SK-N-SH (cell line): Measurements from ENCODE around the gene LATS2. TPM values are rescaled to one million over a fixed set of nuclear protein-coding genes. Genes with fewer than 3 reads are reported as not detected.
A peak's percentile ranks its signal among the peaks of the same experiment; 100 is the strongest.

Source experiments
- CTCF ChIA-PET: fragments of 300-600, 350-600 bp; formaldehyde crosslinking; extraction: SDS; loops from one replicate; lab custom pipeline; 2021; lab: Yijun Ruan, JAX
- POLR2A ChIA-PET: fragments of 350-600 bp; sonication (Branson Sonifier 250); formaldehyde crosslinking; extraction: SDS; loops from one replicate; lab custom pipeline; 2020; ENCODE audit warnings: antibody characterized with exemption, inconsistent platforms; lab: Yijun Ruan, JAX
- DNase-seq: peaks from one replicate; pipeline ENCODE4 v3.0.0; 2012
- H2AFZ ChIP-seq: fragments of 200-600 bp; sonication (generic); 2 replicates; pipeline ENCODE4 v1.8.1; 2016; ENCODE audit warnings: antibody characterized with exemption, mild to moderate bottlenecking, low read depth
- H3F3A ChIP-seq: fragments of 200-600 bp; sonication (generic); replicated peaks from 2 replicates; pipeline ENCODE3; 2016; ENCODE audit warnings: antibody characterized with exemption, mild to moderate bottlenecking; ENCODE audit not compliant: insufficient read depth
- H3K27ac ChIP-seq, 2 experiments: fragments of 200-500 bp in 1 of 2; fragments of 200-600 bp in 1 of 2; sonication (Bioruptor generic) in 1 of 2; sonication (generic), shearing (Covaris generic) in 1 of 2; 2 replicates each; pipeline versions ENCODE4 v1.5.1 to v1.6.1; 2014 to 2016; ENCODE audit warnings: low read depth in 2 of 2, inconsistent platforms in 1 of 2, low read length in 1 of 2, mild to moderate bottlenecking in 1 of 2, mixed read lengths in 1 of 2
- H3K27me3 ChIP-seq: fragments of 200-600 bp; sonication (generic), shearing (Covaris generic); 2 replicates; pipeline ENCODE4 v1.6.1; 2016; ENCODE audit warnings: mixed run types; ENCODE audit not compliant: insufficient read depth
- H3K36me3 ChIP-seq, 2 experiments: fragments of 200-500 bp in 1 of 2; fragments of 200-600 bp in 1 of 2; sonication (Bioruptor generic) in 1 of 2; sonication (generic) in 1 of 2; replicated peaks in 1 of 2; 2 replicates each; pipeline versions ENCODE3 to v1.5.1; 2014 to 2016; ENCODE audit warnings: low read length in 1 of 2, mild to moderate bottlenecking in 1 of 2; ENCODE audit not compliant: insufficient read depth in 2 of 2, control insufficient read depth in 1 of 2
- H3K4me1 ChIP-seq, 2 experiments: fragments of 200-500 bp in 1 of 2; fragments of 200-600 bp in 1 of 2; sonication (Bioruptor generic) in 1 of 2; sonication (generic), shearing (Covaris generic) in 1 of 2; 2 replicates each; pipeline versions ENCODE4 v1.5.1 to v1.6.1; 2014 to 2016; ENCODE audit warnings: low read depth in 1 of 2, low read length in 1 of 2, mixed run types in 1 of 2; ENCODE audit not compliant: insufficient read depth in 2 of 2, control insufficient read depth in 1 of 2
- H3K4me2 ChIP-seq: fragments of 200-600 bp; sonication (generic), shearing (Covaris generic); 2 replicates; pipeline ENCODE4 v1.6.1; 2017; ENCODE audit warnings: mixed run types
- H3K4me3 ChIP-seq, 2 experiments: fragments of 200-500 bp in 1 of 2; fragments of 200-600 bp in 1 of 2; sonication (Bioruptor generic) in 1 of 2; sonication (generic), shearing (Covaris generic) in 1 of 2; 2 replicates each; pipeline versions ENCODE4 v1.5.1 to v1.8.1; 2014 to 2016; ENCODE audit warnings: low read depth in 2 of 2, inconsistent platforms in 1 of 2, low read length in 1 of 2, mild to moderate bottlenecking in 1 of 2, mixed read lengths in 1 of 2, moderate library complexity in 1 of 2
- H3K79me2 ChIP-seq: fragments of 200-600 bp; sonication (generic); 2 replicates; pipeline ENCODE4 v1.8.1; 2017; ENCODE audit warnings: mild to moderate bottlenecking; ENCODE audit not compliant: insufficient read depth
- H3K9ac ChIP-seq: fragments of 200-600 bp; sonication (generic); 2 replicates; pipeline ENCODE4 v1.6.1; 2017; ENCODE audit warnings: mixed run types
- H3K9me2 ChIP-seq: fragments of 200-600 bp; sonication (generic); 2 replicates; pipeline ENCODE4 v1.6.1; 2017; ENCODE audit warnings: mixed run types
- H3K9me3 ChIP-seq: fragments of 200-600 bp; sonication (generic); 2 replicates; pipeline ENCODE4 v1.6.1; 2017; ENCODE audit warnings: mixed run types, mild to moderate bottlenecking, moderate library complexity
- H4K20me1 ChIP-seq: fragments of 200-600 bp; sonication (generic); 2 replicates; pipeline ENCODE4 v1.6.1; 2017; ENCODE audit warnings: mild to moderate bottlenecking, mixed run types; ENCODE audit not compliant: insufficient read depth
- ELF1 ChIP-seq: IDR thresholded peaks from 2 replicates; pipeline ENCODE4 v1.4.0; 2012
- EP300 ChIP-seq, 2 experiments: IDR thresholded peaks; 2 replicates each; pipeline versions ENCODE4 v1.4.0 to v1.6.1; 2012; ENCODE audit warnings: borderline replicate concordance in 1 of 2, low read depth in 1 of 2, low read length in 1 of 2
- FOSL2 ChIP-seq: IDR thresholded peaks from 2 replicates; pipeline ENCODE4 v1.4.0; 2012; ENCODE audit warnings: low read depth, mild to moderate bottlenecking, moderate library complexity, borderline replicate concordance
- FOXJ3 ChIP-seq: sonication (generic); formaldehyde crosslinking; IDR thresholded peaks from 2 replicates; pipeline ENCODE4 v1.5.1; 2020; ENCODE audit warnings: mild to moderate bottlenecking, missing genetic modification reagents
- FOXM1 ChIP-seq: IDR thresholded peaks from 2 replicates; pipeline ENCODE4 v1.4.0; 2012; ENCODE audit warnings: low read depth, mild to moderate bottlenecking
- GATA2 ChIP-seq: sonication (generic); formaldehyde crosslinking; IDR thresholded peaks from 2 replicates; pipeline ENCODE4 v1.5.0; 2020; ENCODE audit warnings: mild to moderate bottlenecking, missing genetic modification reagents
- JUND ChIP-seq: IDR thresholded peaks from 2 replicates; pipeline ENCODE4 v1.4.0; 2012
- MEF2A ChIP-seq: IDR thresholded peaks from 2 replicates; pipeline ENCODE4 v1.4.0; 2012; ENCODE audit warnings: low read depth, borderline replicate concordance
- MXI1 ChIP-seq: IDR thresholded peaks from 2 replicates; pipeline ENCODE4 v1.6.1; 2012; ENCODE audit warnings: mild to moderate bottlenecking, low read depth, low read length, improper control_type of control experiment
- POLR2AphosphoS5 ChIP-seq: IDR thresholded peaks from 2 replicates; pipeline ENCODE4 v1.6.1; 2012; ENCODE audit warnings: low read depth, low read length
- RAD21 ChIP-seq: IDR thresholded peaks from 2 replicates; pipeline ENCODE4 v1.6.1; 2012; ENCODE audit warnings: mild to moderate bottlenecking, low read length
- RFX5 ChIP-seq: IDR thresholded peaks from 2 replicates; pipeline ENCODE4 v1.6.1; 2012; ENCODE audit warnings: mild to moderate bottlenecking, improper control_type of control experiment, low read length
- RXRA ChIP-seq: IDR thresholded peaks from 2 replicates; pipeline ENCODE4 v1.4.0; 2012; ENCODE audit warnings: low read depth, mild to moderate bottlenecking, borderline replicate concordance
- TCF12 ChIP-seq: IDR thresholded peaks from 2 replicates; pipeline ENCODE4 v1.4.0; 2012
- TEAD4 ChIP-seq: IDR thresholded peaks from 2 replicates; pipeline ENCODE4 v1.4.0; 2012; ENCODE audit warnings: mild to moderate bottlenecking, borderline replicate concordance; ENCODE audit not compliant: insufficient read depth
- USF1 ChIP-seq: IDR thresholded peaks from 2 replicates; pipeline ENCODE4 v1.4.0; 2012; ENCODE audit warnings: low read depth, borderline replicate concordance
- YY1 ChIP-seq: IDR thresholded peaks from 2 replicates; pipeline ENCODE4 v1.4.0; 2012; ENCODE audit warnings: low read depth, mild to moderate bottlenecking
- WGBS: methylation state at CpG from one replicate; pipeline ENCODE4 v1.1.6; 2017; ENCODE audit warnings: low lambda C conversion rate; 5-methylcytosine and 5-hydroxymethylcytosine counted together
- polyA plus RNA-seq, 3 experiments: library from polyadenylated mRNA; depleted of rRNA; stranded (reverse); fragments of >200 nt; gene quantifications; 2 replicates each; pipeline ENCODE4 v1.2.3, GENCODE V29; 2012
- TF ChIP-seq, protein P1 (sequence below): IDR thresholded peaks from 2 replicates; pipeline ENCODE4 v1.4.0; 2012; ENCODE audit warnings: low read depth

Gene LATS2
- polyA plus RNA-seq, 1 of the 3 experiments (the other 2 are of a cell fraction): 19.6 TPM

GRCh38 chr13:21106089-21106488, 44.7 kb upstream of the LATS2 start:
- Histone ChIP-seq H3F3A (peaks cover 12% of the 10 kb centered on the region), H2AFZ (peak overlapping the region; percentile 87), H4K20me1 (no peaks in the 10 kb centered on the region), H3K9me2 (no peaks in the 10 kb centered on the region), H3K4me3 (no peak overlapping the region), H3K9me3 (no peaks in the 10 kb centered on the region), H3K36me3 (no peaks in the 10 kb centered on the region), H3K4me1 (peaks cover 0 to 11% of the 10 kb centered on the region in 2 experiments; a peak in 2 of 4 replicates), H3K27ac (peak overlapping the region in 1 of 2 experiments; percentile 67; a peak in 2 of 4 replicates), H3K4me2 (peak overlapping the region; percentile 14), H3K27me3 (no peaks in the 10 kb centered on the region), H3K79me2 (no peaks in the 10 kb centered on the region), H3K9ac (peak overlapping the region; percentile 46; the same call in 1 of the 2 replicates)
- ChIA-PET CTCF (no interaction called here), POLR2A (no interaction called here)
- TF ChIP-seq, protein P1, sequence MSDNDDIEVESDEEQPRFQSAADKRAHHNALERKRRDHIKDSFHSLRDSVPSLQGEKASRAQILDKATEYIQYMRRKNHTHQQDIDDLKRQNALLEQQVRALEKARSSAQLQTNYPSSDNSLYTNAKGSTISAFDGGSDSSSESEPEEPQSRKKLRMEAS: peak; percentile 44; the same call in 1 of the 2 replicates
- peak; percentile 73; the same call in 1 of the 2 replicates for TF ChIP-seq FOXM1
- TF ChIP-seq MEF2A: no peak
- TF ChIP-seq RXRA: no peak
- TF ChIP-seq TEAD4: no peak
- peak; percentile 20; the same call in 1 of the 2 replicates for TF ChIP-seq TCF12
- no peak for TF ChIP-seq YY1
- peak; percentile 41; the same call in 1 of the 2 replicates for TF ChIP-seq JUND
- TF ChIP-seq EP300 (IDR thresholded peaks at IDR 0.05; ENCODE audit: borderline replicate concordance in 1 of 2, low read depth in 1 of 2, low read length in 1 of 2): peak in 1 of 2 experiments; percentile 20; a peak in 1 of 4 replicates
- no peak for TF ChIP-seq FOXJ3 (CRISPR knock-in tag)
- no peak for TF ChIP-seq RAD21
- DNase-seq: no peak
- WGBS: 40% methylated on average over 4 of the region's 4 CpGs

GRCh38 chr13:21104199-21105019, 43.0 kb upstream of the LATS2 start:
- Histone ChIP-seq H3K9me2 (no peaks in the 10 kb centered on the region), H3F3A (peaks cover 12% of the 10 kb centered on the region), H3K4me3 (no peak overlapping the region), H4K20me1 (no peaks in the 10 kb centered on the region), H3K9me3 (no peaks in the 10 kb centered on the region), H3K36me3 (no peaks in the 10 kb centered on the region), H3K4me1 (peaks cover 0 to 11% of the 10 kb centered on the region in 2 experiments; a peak in 2 of 4 replicates), H3K9ac (no peak overlapping the region), H3K27me3 (no peaks in the 10 kb centered on the region), H3K79me2 (no peaks in the 10 kb centered on the region), H3K4me2 (no peak overlapping the region), H3K27ac (no peak overlapping the region), H2AFZ (no peak overlapping the region)
- CTCF ChIA-PET: no interaction called here
- WGBS: 91% methylated on average over 22 of the region's 37 CpGs
- no peak for DNase-seq
- POLR2A ChIA-PET: no interaction called here
- TF ChIP-seq MXI1 (no peak), USF1 (no peak), GATA2 (CRISPR knock-in tag) (no peak), ELF1 (no peak), YY1 (no peak), MEF2A (no peak), FOXJ3 (CRISPR knock-in tag) (no peak), POLR2AphosphoS5 (no peak), RFX5 (no peak), FOXM1 (no peak), FOSL2 (no peak)
- TF ChIP-seq, protein P1: no peak
